Right lung (tissue), 10 donors: Measurements from ENCODE around the gene RBX1. TPM values are rescaled to one million over a fixed set of nuclear protein-coding genes. Genes with fewer than 3 reads are reported as not detected.
"Not testable (repeated sequence)": the region's sequence is repeated elsewhere in the genome, so short reads cannot be mapped to it uniquely, and the experiment has no call there.

ENCODE experiments used
- DNase-seq, 2 donors: peaks; one replicate each; pipeline ENCODE4 v3.0.0-alpha.2; 2013
- long read RNA-seq, 8 donors: transcript quantifications; one replicate each; lab custom pipeline, GENCODE V29; 2026
- polyA plus RNA-seq, 5 donors: library from polyadenylated mRNA; unstranded; fragments of 120-200 nt; gene quantifications; one replicate each; pipeline versions ENCODE4 v1.2.1 to v1.2.3, GENCODE V29; 2013; ENCODE audit warnings: inconsistent platforms in 1 of 5, low replicate concordance in 1 of 5; ENCODE audit not compliant: insufficient read length in 5 of 5, insufficient read depth in 1 of 5

Gene RBX1
- 10 to 100 TPM; 57.7 to 83.7 (median 72.2) TPM for polyA plus RNA-seq
- long read RNA-seq, donor 1, transcript RBX1-201 (5 exons, 1,188 nt), result major isoform, 145 of 197 reads
- long read RNA-seq, donor 1, transcript RBX1-202 (2 exons, 1,871 nt), result minor isoform, 13 of 197 reads
- long read RNA-seq, donor 1, partial matches to known transcripts, result 25 of 197 reads
- long read RNA-seq, donor 1, other reads (novel, unspliced or antisense), result 14 of 197 reads
- long read RNA-seq, donor 2, transcript RBX1-201 (5 exons, 1,188 nt), result major isoform, 101 of 109 reads
- long read RNA-seq, donor 2, partial matches to known transcripts, result 5 of 109 reads
- long read RNA-seq, donor 2, other reads (novel, unspliced or antisense), result 0 of 109 reads
- long read RNA-seq, donor 3, transcript RBX1-202 (2 exons, 1,871 nt), result minor isoform, 11 of 108 reads
- long read RNA-seq, donor 3, transcript RBX1-201 (5 exons, 1,188 nt), result major isoform, 80 of 108 reads
- long read RNA-seq, donor 3, partial matches to known transcripts, result 16 of 108 reads
- long read RNA-seq, donor 3, other reads (novel, unspliced or antisense), result 0 of 108 reads
- long read RNA-seq, donor 4, transcript RBX1-201 (5 exons, 1,188 nt), result major isoform, 69 of 87 reads
- long read RNA-seq, donor 4, transcript RBX1-202 (2 exons, 1,871 nt), result minor isoform, 6 of 87 reads
- long read RNA-seq, donor 4, partial matches to known transcripts, result 11 of 87 reads
- long read RNA-seq, donor 4, other reads (novel, unspliced or antisense), result 0 of 87 reads
- long read RNA-seq, donor 5, transcript RBX1-202 (2 exons, 1,871 nt), result minor isoform, 18 of 247 reads
- long read RNA-seq, donor 5, transcript RBX1-201 (5 exons, 1,188 nt), result major isoform, 191 of 247 reads
- long read RNA-seq, donor 5, partial matches to known transcripts, result 24 of 247 reads
- long read RNA-seq, donor 5, other reads (novel, unspliced or antisense), result 11 of 247 reads
- long read RNA-seq, donor 6, transcript RBX1-202 (2 exons, 1,871 nt), result minor isoform, 6 of 128 reads
- long read RNA-seq, donor 6, transcript RBX1-201 (5 exons, 1,188 nt), result major isoform, 98 of 128 reads
- long read RNA-seq, donor 6, partial matches to known transcripts, result 24 of 128 reads
- long read RNA-seq, donor 6, other reads (novel, unspliced or antisense), result 0 of 128 reads
- long read RNA-seq, donor 7, transcript RBX1-201 (5 exons, 1,188 nt), result major isoform, 77 of 81 reads
- long read RNA-seq, donor 7, partial matches to known transcripts, result 0 of 81 reads
- long read RNA-seq, donor 7, other reads (novel, unspliced or antisense), result 0 of 81 reads
- long read RNA-seq, donor 8, transcript RBX1-201 (5 exons, 1,188 nt), result major isoform, 66 of 68 reads
- long read RNA-seq, donor 8, partial matches to known transcripts, result 0 of 68 reads
- long read RNA-seq, donor 8, other reads (novel, unspliced or antisense), result 0 of 68 reads

DNA sequence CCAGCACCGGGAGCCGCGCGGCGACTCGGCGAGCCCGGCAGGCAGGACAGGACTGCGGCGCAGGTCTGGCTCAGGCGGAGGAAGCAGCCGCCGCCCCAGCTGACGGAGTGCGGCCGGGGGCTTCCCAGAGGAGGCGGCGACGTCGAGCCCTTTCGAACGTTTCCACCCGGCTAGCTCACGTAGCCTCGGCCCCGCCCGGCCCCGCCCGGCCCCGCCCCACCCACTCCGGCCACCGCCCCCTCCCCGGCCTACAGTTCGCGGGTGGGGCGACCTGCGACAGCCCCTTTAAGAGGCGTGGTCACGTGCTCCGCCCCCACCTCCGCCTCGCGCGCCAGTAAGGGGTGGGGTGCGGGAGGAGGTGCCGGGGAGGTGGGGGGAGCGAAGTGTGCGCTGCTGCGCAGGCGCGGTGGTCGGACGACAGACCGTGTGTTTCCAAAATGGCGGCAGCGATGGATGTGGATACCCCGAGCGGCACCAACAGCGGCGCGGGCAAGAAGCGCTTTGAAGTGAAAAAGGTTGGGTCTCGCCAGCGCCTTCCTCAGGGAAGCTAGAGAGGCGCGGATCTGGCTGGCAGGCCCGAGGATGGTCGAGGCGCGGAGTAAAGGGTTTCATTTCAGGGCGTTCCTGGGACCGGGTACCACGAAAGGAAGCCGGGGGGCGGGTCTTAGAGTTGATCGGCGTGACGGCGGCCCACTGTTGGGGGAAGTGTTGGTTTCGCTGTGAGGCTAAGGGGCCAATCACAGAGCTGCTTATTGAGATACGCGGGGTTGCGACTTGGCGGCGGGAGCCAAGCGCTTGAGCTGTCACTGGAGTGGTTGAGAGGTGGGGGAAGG, at the start of gene RBX1:
Gene RBX1 (plus strand): TSS at position 417 of the 833 bp plus-strand sequence. CDS start 21 bp downstream, at position 438.
- DNase-seq, result peak; percentile 99

- no peak for DNase-seq
Observed at GRCh38 chr22:40904101-40904500, 47.1 kb upstream of the RBX1 start.

GRCh38 chr22:40908895-40909294, 42.3 kb upstream of the RBX1 start:
- no peak for DNase-seq

DNA sequence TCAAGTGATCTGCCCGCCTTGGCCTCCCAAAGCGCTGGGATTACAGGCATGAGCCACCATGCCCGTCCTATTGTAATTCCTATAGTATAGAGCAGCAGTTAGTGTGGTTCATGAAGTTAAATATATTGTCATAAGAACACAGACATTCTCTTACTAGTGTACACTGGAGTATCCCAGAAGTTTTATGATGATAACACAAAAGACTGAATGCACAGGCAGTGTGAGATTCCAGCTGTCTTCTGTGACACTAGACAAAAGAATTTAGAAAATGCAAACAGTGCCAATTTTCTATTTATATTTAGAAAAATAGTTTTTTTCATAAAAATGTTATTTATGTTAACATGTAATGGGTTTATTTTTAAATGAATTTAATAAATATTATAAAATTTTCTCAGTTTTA, 39.4 kb upstream of the RBX1 start:
- DNase-seq, result no peak

GRCh38 chr22:40912987-40913386, 38.2 kb upstream of the RBX1 start:
- not testable (repeated sequence) for DNase-seq

GRCh38 chr22:40919446-40919845, 31.7 kb upstream of the RBX1 start:
- DNase-seq, result no peak

- no peak for DNase-seq
Observed at GRCh38 chr22:40920526-40920925, 30.7 kb upstream of the RBX1 start.

DNA sequence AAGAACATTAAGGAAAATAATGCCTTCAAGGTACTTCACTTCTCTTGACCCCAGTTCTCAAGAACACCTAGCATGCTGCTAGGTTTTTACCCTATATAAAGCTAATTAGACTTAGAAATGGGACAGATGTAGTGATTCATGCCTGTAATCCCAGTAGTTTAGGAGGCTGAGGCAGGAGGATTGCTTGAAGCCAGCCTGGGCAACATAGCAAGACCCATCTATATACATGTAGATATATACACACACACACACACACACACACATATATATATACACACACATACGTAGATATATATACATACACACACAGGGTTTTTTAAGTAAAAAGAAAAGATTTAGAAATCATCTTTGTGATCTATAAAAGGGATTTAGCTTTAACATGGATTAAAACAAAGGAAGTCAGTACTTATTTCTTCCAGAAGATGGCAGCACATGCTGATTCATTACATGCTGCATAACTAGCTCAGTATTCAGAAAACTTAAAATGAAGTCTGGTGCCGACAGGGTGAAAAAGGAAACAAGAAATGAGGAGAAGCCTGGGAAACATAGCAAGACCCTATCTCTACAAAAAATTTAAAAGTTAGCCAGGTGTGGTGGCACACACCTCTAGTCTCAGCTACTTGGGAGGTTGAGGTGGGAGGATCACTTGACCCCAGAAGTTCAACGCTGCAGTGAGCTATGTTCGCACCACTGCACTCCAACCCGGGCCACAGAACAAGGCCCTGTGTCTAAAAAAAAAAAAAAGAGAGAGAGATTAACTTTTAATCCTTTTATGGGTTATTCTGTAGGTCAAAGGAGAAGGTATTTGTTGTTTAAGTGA, 28.5 kb upstream of the RBX1 start:
- peak; percentile 44 to 60 for DNase-seq

GRCh38 chr22:40928657-40929056, 22.5 kb upstream of the RBX1 start:
- no peak for DNase-seq

DNA sequence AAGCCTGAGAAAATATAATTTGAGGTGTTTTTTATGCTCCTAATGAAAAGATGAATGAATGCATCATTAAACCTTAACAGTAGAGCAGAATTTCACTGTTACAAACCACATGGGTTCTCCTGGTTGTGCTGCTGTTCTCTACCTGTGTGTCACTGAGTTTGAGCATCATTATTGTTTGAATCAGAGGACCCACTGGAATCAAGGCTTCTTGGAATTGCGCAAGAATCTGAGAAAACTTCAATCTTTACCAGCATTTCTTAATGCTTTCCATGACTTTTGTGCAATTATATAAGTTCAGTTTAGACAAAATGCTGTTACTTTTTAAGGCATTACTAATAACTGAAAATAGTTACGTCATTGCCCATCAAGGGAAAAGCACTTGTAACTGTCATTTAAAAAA, 18.8 kb upstream of the RBX1 start:
- no peak for DNase-seq

- no peak for DNase-seq
Observed at GRCh38 chr22:40939202-40939601, 12.0 kb upstream of the RBX1 start.

GRCh38 chr22:40951795-40952605, 822 bp downstream of the RBX1 start:
- DNase-seq, result no peak

DNA sequence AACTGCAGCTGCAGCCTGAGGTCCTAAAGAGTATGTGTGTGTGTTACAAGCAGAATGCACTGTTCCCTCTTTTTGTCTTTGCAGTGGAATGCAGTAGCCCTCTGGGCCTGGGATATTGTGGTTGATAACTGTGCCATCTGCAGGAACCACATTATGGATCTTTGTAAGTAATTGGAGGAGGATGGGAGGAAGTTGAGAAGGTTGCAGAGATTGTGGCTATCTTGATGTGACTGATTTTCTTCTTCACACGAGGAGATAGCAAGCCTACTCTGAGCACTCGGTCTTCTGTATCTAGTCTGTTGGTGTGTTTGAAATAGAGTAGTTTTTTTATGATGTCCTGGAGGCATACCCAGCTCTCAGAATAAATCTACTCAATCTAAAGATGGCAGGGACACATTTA, 2.3 kb downstream of the RBX1 start:
- DNase-seq, result no peak

- DNase-seq, result no peak
Observed at GRCh38 chr22:40954113-40954512, 2.9 kb downstream of the RBX1 start.

GRCh38 chr22:40955571-40955970, 4.4 kb downstream of the RBX1 start:
- no peak for DNase-seq

GRCh38 chr22:40957601-40958000, 6.4 kb downstream of the RBX1 start:
- DNase-seq, result no peak

GRCh38 chr22:40958299-40958698, 7.1 kb downstream of the RBX1 start:
- no peak for DNase-seq

GRCh38 chr22:40960145-40960544, 9.0 kb downstream of the RBX1 start:
- DNase-seq, result no peak
